Dermis blood vessel endothelial cell (primary cell): Measurements from ENCODE around the gene HOXB6. TPM values are rescaled to one million over a fixed set of nuclear protein-coding genes. Genes with fewer than 3 reads are reported as not detected.
A peak's percentile ranks its signal among the peaks of the same experiment; 100 is the strongest.

Source experiments
- DNase-seq: peaks from one replicate; pipeline ENCODE4 v3.0.0; 2010
- total RNA-seq: library from RNA; depleted of rRNA; stranded (reverse); fragments of >200 nt; gene quantifications from 2 replicates; pipeline ENCODE4 v1.2.3, GENCODE V29; 2014

The HOXB6 gene
- total RNA-seq, 1 donor from 2014 or later, result 11.9 TPM

DNA sequence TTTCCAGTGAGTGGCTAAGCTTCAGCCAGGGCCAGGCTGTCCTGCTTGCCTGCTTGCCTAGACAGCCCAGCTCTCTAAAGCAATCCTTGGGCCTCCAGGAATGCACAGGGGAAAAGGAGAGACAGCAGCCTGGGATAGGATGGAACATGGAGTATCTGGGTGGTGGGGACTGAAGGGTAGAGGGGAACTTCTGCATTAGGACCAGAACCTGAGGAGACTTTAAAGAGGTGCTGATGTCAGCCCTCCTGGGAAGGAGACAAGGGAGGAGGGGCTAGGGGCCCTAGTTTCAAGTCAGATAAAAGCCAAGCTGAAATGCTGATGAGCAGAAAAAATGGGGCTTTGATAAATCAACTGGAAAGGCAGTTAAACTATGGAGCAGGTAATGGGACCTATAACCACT is 4.2 kb upstream of the HOXB6 start:
- DNase-seq, result no peak

DNA sequence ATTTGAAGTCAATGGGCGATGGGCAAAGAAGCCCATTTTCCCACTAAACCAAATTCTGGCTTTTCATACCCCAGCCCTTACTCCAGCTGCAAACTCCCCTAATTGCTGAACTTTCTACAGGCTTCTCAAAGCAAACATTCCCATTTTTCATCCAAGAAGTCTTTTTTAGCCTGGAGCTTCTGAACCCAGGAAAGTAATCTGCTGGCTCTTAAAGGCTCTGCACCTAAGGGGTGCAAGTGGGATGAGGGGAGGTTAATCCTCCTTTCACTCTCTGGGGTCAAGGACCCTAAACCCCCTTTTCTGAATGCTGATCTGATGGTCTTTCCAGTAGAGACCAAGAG is 3.7 kb upstream of the HOXB6 start:
- DNase-seq, result no peak

DNA sequence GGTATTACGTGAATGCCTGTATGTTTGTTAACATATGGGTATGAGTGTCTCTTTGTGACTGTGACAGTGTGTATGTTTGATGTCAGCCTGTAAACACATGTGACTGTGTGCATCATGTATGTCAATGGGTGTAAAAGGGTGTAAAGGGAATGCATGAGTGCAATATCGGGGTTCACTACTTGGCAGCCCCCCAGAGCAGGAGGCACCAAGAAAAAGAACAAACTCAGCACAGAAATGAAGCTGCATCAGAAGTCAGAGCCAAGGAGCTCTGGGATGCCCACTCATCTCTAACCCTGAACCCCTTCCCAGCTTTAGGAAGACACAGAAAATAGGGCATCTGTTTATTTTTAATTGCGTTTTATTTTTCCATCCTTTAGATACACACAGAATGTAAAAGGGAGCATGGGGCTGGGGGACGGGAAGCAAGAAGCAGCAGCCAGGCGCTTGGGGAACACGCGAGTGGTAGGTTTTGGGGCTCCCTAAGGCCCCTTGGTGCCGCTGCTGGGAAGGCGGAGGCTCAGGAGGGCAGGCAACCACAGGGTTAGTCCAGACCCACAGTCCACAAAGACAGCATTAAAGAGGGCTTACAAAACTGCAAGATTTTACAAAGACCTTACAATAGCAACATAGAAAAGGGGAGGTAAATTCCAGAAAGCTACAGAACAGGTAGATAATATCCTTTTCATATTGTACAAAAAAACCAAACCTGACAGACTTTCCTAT is 2.3 kb upstream of the HOXB6 start:
- no peak for DNase-seq

DNA sequence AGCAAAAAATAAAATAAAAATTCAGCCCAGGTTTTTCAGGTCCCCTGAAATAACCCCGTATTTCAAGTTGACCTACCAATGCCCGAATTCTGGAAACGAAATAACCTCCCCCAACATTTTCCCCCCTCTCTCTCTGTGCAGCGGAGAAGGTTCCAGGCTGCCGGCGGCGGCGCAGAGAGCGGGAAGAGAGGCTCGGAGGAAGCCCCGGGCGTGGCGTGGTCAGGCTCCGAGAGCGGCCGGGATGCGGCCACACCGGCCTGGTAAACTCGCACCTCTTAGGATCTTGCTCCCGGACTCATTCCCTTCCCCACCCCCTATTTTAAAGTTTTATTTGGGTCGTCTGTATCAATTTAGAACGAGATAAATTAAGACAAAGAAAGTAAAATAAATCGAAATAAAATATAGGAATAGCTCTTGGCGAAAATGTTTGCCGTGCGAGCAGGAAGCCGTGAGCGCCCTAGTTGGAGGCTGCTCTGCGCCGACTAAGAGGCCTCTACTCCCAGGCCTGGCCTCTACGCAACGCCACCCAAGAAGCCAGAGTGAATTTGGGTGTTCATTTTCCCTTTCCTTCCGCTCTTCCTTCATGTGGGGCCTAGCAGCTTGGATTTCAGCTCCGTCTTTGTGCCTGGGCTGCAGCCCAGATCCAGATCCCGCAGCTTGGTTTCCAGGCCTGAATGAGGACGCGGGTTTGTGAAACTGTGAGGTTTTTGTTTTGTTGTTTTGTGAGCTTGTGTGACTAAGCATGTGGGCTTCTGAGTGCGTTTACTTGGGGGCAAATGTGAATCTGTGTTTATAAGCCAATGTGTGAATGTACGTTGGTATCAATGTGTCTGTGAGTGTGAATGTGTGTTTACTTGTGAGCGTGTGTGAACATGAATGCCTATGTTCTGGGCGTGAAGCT is 1.5 kb upstream of the HOXB6 start:
- DNase-seq, result peak; percentile 29

DNA sequence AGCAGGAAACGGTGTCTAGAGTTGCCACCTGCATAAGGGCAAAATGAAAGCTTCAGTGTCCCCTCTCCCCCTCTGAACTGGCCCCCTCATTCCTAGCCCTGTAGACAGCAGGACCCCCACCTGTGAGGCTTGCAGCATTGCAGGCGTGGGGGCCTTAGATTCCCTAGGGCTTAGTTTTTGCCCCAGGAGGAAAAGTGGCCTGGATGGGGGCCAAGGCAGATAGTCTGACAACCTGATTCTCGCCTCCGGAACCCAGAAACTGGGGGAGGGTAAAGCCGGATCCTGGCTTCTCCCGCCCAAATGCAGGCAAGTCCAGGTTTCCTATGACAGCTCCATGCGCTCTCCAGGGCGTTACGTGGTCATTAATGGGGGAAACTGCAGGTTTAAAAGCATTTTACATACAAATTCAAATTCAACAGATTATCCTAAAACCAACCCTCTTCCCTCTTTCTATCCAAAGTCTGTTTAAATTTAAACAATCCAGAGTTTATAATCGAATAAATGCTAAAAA is 678 bp upstream of the HOXB6 start:
- DNase-seq, result peak; percentile 36

DNA sequence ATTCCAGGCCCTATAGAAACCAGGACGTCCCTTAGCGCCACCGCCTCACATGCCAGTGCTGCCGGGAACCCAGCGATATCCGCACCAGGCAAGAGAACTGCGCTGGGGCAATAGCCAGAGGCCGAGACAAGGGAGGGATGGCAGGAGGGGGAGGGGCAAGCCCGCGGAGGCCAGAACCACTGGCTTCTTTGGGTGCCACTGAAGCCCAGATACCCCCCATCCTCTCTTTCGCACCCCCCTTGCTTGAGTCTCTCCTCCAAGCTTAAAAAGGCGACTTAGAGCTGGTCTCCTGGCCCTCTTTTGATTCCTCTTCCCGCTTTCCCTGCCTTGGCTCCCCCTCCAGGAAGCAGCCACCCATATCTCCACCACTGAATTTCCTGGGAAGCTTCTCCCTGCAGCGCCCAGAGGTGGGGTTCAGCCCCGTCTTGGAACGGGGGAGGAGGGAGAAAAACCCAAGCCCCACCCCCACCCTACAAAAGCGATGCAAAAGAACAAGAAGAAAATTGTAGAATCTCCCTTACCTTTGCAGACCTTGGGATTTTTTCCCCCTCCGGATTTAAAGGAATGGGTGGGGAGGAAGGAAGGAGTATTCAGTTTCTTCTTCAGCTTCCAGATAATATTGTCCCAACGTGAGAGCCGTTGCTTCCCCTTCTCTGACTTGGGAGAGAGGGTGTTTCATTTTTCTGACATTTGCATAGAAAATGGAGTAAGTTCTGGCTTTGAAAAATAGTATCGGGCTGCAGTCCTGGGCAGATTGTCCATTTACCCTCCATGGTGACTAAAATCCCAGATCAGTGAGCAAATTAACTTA is 622 bp downstream of the HOXB6 start:
- no peak for DNase-seq

DNA sequence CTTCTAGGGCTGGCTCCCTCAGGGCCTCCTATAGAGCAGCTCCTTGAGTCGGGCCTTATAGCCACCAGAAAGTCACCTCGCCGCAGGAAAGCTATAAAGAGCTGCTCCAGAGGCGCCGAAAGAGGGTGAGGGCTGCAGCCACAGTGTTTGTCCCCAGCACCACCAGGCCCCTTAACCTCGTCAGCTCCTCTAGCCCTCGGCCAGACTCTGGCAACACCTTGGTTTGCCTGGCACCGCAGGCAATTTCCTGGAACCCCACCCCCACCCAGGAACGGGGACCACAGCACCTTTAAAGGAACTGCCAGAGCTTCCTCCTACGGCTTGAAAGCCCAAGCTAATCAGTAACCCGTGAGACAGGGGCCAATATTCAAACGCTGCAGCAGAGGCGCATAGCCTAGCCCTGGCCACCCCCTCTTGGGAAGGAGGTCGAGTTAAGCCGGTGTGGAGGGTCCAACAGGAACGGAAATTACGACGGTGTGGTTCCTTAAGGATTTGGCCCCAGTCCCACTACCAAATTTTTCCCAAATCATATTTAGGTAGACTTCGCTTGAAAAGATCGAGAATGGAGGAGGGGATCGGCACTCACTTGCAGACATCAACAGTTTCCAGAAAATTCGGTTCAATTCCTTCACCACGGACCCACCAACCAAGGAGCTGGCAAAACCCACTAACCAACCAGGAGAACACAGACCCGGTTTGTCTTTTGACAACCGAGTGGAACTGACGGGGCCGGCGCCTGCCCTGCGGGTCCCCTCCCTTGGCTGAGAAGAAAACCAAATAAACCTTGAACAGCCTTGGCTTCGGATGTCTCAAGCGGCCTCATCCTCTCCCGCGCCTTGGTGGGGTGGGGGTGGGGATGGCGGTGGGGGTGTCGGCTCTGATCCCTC is 3.0 kb downstream of the HOXB6 start:
- no peak for DNase-seq

DNA sequence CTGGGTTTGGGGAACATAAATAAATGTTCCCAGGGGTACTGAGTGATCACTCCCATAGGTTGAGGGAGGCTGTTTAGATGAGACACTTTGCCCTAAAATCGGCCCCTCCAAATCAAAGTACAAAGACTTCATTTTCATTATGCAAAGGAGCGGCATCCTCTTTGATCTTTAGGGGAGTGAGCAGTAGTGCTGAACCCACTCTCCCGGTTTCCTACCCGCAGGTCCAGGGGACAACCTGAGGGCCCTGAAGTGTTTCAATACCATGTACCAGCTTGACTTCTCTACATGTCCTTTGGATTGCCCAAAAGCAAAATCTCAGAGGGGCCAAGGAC is 3.6 kb downstream of the HOXB6 start:
- no peak for DNase-seq

DNA sequence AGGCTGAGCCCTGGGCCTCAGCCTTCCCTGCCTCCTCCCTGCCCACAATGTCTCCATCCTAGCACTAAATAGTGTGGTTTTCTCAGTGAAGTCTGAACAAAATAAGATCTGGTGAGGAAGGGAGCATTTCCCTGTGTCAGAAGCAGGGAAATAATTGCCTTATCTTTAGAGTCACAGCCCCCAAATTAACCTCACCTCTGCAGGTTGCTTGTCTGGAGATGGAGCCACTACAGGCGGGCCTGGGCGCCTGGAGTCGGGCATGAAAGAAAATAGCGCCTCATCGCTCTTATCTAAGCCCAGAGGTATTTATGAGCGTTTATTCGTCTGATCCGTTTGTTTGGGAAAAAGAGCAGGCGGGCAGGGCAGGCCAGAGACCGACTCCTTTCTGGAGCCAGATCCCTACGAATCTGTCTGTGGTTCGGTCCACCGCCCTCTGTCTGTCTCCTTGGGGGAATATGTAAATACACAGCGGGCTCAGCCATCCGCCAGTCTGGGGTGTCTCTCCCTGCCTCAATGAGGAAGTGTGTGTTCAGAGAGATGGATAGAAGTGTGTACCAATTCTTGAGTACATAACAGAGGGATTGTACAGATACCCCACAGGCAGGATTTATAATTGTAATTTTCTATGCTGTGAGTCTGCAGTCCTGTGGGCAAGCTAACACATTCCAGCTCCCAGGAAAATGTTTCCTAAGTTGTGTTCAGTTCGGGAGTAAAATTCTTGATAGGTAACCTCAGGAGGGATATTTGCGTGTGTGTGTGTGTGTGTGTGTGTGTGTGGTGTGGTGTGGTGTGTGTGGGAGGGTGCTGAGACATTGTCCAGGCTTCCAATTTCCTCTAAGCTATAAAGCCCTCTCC is 4.3 kb downstream of the HOXB6 start:
- DNase-seq, result no peak

DNA sequence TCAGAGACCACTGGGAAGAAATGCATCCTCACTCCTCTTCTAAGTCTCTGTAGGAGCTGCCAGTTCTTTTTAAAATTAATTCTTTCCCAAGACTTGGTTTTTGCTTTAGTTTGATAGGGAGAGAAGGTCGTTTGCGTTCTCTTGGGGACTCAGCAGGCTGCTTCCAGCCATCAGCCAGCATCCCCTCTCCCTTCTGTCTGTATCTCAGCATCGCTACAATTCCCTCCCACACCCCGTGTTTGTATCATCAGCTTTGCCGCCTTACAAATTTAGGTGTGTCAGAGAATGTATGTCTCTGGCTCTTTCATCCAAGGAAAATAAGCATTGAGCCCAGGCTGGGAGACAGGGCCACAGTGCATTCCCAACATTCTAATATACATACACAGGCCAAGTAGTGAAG is 5.4 kb downstream of the HOXB6 start:
- no peak for DNase-seq

DNA sequence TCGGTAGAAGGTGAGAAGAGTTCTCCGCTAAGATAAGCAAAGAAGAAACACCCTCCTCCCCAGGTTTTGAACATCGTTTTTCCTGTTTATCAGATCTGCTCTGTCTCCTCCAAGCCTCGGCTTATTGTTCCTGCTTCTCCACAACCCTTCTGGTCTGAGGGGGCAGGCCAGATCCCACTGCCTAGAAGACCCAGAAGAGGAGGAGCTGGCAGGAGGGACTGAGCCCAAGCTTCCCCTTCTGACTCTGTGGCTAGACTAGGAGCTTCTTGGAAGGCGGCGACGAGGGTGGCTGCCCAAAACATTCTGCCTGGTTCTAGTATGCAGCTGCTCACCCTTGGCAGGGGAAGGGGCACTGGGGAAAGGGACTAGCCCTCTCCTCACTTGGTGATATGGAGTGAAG is 6.0 kb downstream of the HOXB6 start:
- peak; percentile 30 for DNase-seq

DNA sequence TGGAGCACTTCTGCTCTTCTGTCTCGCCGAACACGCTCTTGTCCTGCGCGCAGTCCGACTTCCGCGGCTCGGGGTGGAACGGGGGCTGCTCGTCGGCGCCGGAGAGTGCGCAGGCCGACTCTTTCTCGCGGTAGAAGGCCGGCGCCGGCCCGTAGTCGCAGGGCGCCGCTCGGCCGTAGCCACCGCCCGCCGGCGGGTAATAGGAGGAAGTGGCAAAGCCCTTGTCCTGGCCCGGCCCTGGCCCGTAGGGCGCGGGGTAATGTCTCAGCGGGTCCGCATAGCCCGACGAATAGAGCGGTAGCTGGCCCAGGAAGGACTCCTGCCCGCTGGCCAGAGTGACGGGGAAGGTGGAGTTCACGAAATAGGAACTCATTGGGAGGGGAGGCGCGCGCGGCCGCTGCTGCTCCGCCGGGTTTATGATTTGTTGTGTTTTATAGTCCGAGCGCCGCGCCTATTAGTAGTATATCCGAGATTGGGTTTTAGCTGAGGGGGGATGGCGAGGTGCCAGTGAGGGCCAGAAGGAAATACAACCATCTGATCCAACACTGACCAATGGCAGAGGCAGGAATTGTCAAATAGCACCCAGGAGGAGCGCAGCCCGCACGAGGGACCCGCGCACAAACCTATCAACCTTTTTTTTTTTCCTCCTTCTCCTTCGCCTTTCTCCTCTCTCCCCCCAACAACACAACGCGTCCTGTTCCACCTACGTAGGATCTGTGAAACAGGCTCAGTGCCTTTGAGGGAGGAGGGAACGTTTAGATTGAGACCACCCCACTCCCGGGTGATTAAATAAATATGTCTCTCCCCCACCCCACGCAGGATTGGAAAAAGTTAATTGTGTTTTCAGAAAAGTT is 6.8 kb downstream of the HOXB6 start:
- peak; percentile 71 for DNase-seq

DNA sequence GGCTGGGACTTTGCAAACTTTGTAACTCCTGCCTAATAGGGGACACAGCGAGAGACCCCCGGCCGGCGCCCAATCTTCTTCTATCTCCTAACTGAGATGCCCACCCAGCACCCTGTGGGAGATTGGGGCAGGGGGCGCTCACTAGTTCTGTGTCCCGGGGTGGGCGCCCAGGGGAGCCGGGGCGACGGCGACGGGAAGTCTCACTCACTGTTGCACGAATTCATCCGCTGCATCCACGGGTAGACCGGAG is 7.3 kb downstream of the HOXB6 start:
- DNase-seq, result no peak

DNA sequence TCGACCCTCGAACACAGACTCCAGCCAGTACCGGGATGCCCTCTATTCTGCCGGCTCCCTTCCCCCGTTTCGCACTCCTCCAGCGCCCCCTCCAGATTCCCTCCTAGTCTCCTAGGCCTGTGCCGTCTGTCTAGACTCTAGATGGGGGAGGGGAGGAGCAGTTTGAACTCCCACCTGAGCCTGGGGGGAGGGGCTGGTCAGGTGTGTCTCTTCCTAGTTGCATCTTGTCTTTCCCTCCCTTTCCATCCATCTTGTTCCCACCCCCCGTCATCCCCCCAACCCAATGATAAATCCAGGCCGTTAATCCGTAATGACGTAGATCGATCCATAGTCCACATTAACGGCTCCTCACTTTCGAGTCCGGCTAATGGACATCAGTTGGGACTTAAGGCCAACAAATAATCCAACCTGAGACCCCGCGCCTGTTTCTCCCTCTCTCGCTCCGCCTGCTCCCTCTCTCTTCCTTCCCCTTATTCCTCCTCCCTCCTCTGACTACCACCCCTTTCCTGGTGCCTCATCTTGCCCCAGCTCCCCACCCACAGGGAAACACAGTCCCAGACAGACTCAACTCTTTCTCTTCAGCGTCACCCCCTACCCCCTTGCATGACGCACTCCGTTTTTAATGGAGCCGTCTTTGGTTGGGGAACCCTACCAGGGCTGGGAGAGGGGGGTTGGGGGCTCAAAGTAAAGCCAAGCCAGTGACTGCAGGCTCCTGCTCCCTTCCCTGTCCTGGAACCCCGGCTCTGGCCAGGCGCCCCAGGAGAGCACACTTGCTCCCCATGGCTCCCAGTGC is 7.9 kb downstream of the HOXB6 start:
- DNase-seq, result peak; percentile 30

DNA sequence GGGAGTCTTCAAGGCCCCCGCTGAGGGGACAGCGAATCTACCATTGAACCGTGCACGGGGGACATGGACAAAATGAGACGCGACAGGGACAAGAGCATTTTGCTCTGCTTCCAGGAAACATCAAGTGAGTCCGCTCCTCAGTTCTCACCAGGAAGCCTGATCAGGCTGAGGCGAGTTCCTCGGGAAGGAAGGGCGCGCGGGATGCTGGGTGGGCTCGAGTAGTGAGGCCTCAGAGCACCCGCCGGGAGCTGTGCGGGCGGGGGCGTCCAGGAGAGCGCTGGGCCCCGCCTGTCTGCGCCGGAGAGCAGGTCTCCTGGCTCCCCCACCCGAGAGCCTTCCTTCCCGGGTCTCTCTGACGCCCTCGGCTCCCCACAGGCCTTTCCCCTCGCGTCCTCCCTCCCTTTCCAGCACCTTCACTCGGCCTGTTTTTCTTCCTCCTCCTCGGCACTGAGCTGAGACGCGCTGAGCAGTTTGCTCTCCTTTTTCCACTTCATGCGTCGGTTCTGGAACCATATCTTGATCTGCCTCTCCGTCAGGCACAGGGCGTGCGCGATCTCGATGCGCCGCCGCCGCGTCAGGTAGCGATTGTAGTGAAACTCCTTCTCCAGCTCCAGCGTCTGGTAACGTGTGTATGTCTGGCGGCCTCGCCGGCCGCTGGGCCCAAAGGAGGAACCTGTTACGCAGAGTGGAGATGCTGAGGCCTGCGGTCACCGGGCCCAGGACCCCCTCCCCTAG is 8.6 kb downstream of the HOXB6 start:
- DNase-seq, result no peak

DNA sequence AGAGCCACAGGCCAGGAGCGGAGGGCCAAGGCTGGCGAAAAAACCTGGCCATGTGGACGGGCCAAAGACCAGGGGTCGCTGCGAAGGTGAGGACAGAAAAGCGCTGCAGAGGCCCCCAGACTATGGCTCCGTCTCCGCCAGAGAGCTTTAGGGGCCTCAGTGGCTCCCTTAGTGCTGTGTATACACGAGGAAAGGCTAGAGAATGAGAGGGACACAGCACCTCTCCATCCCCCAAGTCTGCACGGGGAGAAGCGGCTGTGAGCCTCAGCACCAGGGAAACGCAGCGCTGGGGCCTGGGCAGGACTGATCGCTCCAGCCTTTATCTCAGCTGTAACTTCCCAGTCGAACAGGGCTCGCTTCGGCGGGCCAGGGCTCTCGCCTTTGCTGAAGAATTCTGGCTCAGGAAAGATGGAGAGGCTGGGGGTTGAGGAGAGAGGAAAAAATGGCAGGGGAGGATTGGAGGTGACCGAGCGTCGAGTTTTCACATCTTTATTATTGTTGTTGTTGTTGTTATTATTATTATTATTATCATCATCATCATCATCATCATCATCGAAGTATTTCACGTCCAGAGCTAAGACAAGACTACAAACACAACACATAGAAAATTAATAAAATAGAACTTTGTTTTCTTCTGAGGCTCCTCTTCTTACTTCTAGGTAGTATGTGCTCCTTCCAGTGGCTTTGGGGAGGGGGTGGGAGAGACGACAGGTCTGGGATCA is 9.3 kb downstream of the HOXB6 start:
- DNase-seq, result no peak

DNA sequence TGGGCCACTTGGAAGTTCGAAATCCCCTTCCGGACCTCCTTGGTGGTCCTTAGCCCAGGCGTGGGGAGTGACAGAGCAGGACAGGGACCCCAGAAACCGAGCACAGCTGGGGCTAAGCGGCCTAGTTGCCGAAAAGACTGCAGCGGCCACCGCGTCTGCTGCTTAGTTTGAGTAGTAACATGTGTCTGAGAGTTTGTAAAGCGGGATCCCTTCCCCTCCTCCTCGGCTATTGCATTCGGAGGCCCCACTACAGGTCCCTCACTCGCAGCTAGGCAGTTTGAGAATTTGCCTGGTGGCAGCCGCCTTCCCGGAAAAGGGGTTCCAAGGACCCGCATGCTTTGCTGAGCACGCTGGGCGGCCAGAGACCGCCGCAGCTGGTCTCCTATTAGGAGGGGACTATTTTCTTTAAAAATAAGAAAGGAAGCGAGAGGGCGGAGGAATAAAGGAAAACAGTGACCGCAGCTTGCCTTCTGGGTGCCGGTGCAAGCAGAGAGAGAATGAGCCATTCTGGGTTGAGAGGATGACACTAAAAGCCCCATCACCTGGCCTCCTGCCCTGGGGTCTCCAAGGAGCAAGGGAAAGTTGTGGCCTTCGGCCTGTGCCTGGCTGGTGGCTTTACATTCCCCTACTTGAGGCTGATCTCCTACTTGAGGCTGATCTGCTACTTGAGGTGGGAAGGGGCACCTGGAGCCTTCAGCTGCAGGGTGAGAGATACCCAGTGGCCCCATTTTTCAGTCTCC is 10.1 kb downstream of the HOXB6 start:
- no peak for DNase-seq
